ENCODE measurements around the gene HOXB9.
A peak's percentile ranks its signal among the peaks of the same experiment; 100 is the strongest.

The HOXB9 gene

GRCh38 chr17:48639136-48639535 is 13.0 kb upstream of the HOXB9 start:
- DNase-seq, result no peak

DNA sequence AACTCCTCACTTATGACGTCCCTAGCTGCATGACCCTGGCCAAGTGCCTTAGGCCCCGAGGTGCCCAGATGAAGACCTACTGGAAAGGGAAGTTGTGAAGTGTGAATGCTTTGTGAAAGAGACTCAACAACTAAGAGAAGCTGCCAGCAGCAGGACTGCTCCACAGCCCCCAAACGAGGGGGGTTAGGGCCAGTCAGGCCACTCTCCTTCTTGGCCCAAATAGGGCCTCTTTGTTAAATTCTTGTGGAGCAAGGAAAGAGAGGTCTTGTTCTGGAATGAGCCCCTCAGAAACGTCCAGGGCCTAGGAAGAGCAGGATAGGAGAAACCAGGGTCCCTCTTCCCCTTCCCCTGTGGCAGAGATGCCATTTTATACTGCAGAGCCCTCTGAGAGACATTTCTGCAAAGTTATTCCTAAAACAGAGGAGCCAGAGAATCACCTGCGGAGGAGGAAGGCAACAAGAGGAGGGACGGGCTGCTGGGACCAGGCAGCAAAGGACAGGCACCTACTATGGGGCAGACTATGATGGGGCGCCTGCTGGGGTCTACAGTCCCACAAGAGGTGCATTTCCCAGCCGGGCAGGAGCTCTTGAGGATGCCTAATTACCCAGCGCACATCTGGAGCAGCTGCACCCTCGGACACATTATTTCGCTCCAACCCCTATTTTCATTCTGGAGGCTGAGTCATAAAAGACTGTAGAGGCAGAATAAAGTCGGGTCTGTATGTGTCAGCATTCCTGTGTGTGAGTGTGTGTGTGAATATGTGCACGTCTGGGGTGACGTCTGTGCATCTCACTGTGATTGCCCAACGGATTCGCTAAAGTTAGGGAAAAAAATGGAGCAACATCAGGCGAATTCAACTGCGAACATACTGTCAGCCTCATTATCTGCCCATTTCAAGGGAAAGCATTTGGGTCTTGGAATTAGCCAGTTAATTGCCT is 11.4 kb upstream of the HOXB9 start:
- DNase-seq, result no peak

DNA sequence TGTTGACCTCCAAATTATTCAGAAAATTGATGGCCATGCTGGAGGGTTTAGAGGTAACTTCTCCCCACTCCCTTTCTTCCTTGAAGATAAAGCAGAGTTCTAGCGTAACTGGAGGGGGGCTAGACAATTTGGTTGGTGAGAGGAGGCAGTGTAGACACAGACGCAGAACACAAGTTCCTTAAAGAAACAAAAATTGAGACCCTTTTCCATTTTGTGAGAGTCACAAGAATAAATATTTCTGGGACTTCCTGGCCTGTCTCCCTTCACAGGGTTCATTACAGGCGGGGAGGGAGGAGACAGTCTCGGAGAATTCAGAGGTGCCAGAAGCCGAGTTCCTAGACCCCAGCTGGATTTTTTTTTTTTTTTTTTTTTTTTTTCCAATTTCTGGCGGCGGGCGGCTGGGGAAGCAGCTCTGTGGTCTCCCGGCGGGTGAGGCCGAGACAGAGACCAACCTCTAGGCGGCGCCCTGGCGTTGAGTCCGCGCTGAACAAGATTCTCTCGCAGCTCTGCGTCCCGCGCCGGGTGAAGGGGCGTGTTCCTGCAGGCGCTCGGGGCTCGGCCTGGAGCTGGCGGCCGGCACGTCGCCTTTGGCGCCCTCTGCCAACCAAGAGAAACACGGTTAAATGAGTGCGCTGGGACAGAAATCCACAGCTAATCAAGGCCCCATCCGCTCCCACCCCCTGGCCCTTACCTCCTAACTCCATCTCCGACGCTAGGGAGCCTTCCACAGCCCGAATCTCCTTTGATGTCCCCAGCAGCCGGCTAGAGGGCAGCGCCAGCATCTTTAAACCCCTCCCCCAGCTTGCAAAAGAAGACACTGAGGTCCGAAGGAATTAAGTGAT is 10.2 kb upstream of the HOXB9 start:
- no peak for DNase-seq

DNA sequence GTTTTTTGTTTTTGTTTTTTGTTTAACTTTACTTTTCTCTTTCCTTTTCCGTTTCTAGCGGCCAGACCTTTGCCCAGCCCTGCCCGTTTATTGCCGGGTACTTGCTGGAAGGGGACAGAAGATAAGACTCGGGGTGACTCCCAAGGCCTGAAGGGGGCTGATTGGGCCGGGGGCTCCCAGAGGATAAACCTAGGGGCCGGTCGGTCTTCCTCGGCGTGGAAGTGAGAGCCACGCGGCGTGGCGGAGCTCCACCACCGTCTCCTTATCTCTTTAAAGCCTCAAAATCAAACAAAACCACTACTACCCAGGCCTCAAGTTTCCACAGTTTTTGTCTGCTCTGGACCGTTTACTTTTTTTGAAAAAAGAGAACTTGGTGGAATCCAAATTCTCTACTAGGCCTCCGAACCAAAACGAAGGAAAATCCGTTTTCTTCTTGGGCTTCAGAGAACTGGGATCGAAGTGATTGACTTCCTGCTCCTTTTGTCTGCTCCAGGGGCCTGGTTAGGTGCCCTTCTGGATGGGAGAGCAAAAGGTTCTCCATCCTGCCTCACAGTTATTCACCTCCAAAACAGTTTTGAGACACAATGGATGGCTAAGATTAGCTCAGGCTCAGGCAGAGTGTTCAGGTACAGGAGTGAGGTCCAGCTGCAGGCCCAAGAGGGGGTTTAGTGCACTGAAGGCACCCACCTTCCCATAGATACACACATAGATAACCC is 8.5 kb upstream of the HOXB9 start:
- no peak for DNase-seq

GRCh38 chr17:48633266-48633677 is 7.1 kb upstream of the HOXB9 start:
- DNase-seq, result no peak

GRCh38 chr17:48632579-48633265 is 6.6 kb upstream of the HOXB9 start:
- DNase-seq, result no peak

DNA sequence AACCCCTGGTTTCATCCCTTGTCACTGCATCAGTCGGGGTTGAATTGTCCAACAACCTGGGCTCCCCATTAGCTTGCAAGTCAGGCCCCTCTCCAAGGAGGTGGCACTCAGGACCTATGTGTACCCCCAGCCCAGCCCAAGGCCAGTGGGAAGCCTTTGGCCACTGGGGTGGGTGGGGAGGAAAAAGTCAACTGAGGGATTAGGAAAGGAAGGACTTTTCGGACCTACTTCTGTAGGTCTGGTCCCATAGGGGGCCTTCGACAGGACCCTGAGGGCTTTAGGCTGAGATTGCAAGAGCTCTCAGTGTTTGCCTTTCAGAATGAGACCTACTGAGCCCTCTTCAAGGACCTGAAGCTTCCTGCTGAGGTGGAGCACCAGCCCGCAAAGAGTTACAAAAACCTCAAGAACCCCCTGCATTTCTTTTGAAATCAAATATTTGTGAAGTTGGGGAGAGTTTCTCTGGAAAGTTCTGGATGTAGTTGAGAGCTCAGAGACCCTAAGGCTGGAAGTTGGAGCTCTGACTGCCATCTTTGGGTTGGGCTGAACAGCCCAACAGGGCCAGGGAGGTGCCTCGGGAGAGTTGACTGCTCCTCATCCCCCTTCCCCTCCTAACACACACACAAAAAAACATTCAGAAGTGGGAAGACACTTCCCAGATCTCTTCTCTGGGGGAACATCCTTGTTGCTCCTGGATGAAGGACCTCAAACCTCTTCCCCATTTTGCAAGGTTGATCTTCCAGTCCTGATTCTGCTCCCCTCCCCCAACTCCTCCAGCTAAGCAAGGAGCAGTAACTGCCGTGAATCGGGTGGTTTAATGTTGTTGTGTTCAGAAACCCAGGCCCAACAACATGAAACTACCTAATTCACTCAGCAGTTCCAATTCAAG is 5.8 kb upstream of the HOXB9 start:
- no peak for DNase-seq

- DNase-seq, result no peak
Observed at GRCh38 chr17:48630925-48631692, 5.0 kb upstream of the HOXB9 start.

- no peak for DNase-seq
Observed at GRCh38 chr17:48630009-48630924, 4.1 kb upstream of the HOXB9 start.

DNA sequence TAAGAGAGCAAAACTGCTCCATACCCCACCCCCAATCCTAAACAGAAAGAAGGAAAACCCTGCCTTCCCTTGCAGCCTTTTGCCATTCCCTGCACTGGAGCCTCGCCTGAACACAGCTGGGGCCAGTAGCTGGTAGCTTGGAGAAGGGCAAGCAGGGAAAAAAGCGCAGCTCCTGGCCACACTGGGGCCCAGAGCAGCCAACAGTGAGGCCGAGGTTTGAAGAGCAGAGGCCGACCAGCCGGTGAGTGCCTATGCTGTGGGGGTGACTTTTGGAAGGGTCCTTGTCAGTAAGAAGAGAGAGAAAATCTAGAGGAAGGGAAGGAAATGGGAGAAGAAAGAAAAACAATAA is 3.2 kb upstream of the HOXB9 start:
- no peak for DNase-seq

GRCh38 chr17:48628649-48629410 is 2.7 kb upstream of the HOXB9 start:
- no peak for DNase-seq

DNA sequence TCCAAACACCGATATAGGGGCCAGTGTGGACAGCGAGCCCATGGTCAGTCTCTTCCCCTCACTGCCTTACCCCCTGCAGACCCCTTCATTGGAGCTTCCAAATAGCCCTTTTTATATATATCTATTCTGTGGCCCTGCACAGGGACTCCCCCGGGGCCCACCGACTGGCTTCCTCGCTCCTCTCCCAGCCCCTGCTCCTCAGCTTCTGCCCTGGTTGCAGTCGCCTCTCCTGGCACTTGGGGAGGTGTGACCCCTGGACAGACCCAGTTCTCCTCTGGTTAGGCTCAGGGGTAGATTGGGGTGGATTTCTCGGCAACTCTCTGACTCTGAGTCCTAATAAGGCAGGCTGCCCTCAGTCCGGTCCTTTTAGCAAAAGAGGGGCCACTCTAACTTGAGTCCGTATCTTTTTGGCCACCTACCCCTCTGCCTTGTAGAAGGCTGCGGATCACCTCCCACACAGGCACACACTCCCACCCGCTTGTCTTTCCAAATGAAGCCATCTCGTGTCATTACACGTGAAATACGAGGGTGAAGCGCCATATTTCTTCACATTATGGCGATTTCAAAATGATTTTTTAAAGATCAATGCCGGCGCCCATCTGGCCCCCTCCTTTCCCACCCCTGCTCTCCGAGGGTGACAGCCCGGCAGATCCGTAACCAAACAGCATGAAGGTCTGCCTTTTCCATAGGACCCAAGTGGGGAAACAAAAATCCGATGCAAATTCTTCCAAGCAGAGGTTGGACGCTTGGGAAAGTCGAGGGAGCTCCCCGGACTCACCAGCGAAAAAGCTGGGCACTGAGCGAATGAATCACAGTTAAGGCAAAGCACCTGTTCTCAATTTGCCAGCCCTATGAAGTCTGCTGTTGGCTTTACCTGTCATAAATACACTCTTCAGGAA is 1.7 kb upstream of the HOXB9 start:
- DNase-seq, result no peak

DNA sequence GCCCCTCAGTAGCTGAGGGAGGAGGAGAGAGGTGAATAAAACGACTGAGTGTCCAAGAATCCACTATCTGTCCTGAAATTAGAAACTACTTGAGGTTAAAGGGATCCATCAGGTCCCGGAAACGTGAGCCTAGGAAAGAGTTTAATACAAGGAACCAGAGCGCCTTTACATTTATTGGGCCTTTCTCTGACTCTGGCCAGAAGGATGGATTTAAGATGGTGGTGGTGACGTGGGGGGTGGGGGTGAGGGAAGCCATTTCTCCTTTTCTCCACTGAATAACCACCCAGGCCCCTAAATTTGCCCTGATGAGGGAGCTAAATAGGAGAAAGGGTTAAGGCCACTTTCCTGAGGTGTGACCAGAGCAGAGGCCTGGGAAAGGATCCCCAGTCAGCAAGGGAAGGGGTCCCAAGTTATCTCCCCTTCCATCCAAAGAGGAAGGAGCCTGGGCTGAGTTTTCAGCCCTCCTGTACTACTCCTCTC is 1.0 kb upstream of the HOXB9 start:
- no peak for DNase-seq

DNA sequence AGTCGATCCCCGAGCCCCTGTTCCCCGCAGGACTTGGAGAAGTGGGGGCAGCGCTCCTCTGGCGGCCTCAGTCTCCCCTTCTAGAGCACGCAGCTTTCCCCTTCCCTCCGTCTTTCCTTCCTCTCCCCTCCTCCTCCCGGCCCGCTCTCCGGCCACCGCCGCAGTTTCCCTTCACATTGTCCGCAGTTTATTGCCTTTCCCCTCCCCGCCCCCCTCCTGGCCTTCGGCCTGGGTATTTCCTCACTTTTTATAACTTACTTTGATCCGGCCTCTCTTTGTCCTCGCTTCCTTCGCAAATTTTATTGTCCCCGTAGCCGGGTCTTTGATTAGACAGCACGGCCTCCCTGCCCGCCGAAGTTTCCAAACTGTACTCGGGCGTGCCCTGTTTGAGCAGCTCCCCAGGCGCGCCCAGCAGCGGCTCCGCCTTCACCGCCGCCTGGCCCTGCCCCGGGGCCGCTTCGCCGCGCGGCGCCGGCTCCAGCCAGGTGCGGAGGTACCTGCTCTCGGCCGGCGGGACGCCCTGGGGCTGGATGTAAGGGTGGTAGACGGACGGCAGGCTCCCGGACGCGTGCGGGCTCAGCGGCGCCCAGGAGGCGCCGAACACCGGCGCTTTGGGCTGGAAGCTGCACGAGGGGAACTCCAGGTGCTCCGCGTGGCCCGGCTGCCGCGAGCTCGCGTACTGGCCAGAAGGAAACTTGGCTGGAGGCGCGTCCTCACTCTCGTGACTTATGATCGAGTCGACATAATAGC is 488 bp downstream of the HOXB9 start:
- peak; percentile 56 for DNase-seq

- DNase-seq, result peak; percentile 11
Observed at GRCh38 chr17:48624544-48625494, 1.3 kb downstream of the HOXB9 start.

DNA sequence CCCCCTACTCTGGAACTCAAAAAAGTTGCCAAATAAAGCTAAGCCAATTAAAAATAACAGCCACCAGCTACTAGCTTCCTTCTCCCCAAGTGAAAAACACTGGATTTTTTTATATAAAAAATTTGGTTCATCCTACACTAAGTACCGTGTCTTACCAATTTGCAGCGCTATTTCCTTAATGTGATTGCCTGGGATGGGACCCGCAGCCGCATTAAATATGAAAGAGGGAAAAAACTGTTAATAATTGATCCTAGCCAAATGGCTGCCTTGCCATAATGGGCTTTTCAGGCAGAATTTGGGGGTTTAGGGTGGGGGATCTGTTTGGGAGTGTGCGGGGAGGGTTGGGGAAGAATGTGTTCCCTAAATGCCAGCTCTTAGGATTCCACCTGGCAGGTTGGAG is 2.0 kb downstream of the HOXB9 start:
- DNase-seq, result no peak
